ENCODE results near the gene RTEL1.
"Not testable (repeated sequence)": the region's sequence is repeated elsewhere in the genome, so short reads cannot be mapped to it uniquely, and the experiment has no call there.

RTEL1 gene

GRCh38 chr20:63657937-63658748 is at the start of gene RTEL1:
Gene RTEL1, plus strand, starts transcription at chr20:63658312. Its CDS starts 1,091 bp downstream, at chr20:63659403.
- DNase-seq: peak; percentile 78

DNA sequence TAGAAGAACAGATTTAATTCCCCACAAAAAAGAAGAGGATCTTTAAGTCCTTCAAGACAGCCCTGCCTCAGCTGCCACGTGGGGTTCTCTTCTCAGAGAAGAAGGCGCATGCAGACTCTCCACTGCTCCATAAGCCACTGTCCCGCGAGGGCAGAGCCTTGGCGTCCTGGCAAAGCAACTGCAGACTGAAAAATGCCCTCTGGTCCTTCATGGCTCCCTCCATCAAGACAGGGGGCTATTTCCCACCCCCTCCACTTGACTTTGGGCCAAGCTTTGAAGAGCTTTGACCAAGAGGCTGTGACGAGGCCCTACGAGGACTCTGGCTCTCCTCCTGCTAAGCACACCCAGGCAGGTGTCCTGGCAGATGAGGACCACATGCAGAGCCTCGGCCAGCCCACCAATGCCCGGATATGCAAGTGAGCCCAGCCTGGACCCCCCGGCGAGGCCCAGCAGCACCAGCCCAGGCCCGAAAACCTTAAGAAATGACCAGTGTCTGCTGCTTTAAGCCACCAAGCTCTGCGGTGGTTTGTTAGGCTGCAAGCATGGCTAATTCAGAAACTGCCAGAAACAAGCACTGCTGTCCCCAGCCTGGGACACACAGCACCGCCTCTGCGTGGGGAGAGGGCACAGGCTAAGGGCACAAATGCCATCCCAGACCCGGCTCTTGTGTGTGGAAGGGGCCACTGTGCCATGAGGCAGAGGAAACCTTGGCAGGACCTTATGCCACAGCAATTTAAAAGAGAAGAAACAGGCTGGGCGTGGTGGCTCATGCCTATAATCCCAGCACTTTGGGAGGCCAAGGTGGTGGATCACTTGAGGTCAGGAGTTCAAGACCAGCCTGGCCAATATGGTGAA is 47.3 kb upstream of the RTEL1 start:
- no peak for DNase-seq

GRCh38 chr20:63611646-63612045 is 46.5 kb upstream of the RTEL1 start:
- no peak for DNase-seq

DNA sequence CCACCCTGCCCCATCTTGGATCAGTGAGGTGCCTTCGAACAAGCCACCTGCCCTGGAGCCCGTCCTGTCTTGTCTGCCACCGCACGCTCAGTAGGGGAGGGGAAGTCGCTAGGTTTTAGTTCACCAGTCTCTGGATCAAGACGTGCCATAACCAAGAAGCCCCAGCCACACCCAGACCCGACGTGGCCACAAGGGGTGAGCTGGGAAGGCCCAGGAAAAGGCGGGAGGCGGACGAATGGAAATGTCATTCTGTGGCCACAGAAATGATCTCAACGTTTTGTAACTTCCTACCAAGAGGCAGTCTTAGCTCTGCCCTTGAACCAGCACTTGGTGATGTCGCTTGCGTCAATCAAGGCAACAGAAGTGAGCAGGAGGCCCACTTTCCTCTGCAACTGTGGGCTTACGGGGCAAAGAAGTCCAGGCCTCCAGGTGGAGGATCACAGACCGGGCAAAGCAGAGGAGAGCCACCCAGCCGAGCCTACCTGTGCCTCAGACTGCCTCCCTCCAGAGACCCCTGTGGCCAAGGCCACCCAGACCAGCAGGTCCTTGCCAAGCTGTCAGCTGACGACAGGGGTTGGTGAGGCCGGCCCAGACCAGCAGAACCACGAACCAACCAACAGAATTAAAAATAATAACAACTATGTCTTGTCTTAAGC is 45.7 kb upstream of the RTEL1 start:
- no peak for DNase-seq

- not testable (repeated sequence) for DNase-seq
Observed at GRCh38 chr20:63613863-63614594, 44.1 kb upstream of the RTEL1 start.

DNA sequence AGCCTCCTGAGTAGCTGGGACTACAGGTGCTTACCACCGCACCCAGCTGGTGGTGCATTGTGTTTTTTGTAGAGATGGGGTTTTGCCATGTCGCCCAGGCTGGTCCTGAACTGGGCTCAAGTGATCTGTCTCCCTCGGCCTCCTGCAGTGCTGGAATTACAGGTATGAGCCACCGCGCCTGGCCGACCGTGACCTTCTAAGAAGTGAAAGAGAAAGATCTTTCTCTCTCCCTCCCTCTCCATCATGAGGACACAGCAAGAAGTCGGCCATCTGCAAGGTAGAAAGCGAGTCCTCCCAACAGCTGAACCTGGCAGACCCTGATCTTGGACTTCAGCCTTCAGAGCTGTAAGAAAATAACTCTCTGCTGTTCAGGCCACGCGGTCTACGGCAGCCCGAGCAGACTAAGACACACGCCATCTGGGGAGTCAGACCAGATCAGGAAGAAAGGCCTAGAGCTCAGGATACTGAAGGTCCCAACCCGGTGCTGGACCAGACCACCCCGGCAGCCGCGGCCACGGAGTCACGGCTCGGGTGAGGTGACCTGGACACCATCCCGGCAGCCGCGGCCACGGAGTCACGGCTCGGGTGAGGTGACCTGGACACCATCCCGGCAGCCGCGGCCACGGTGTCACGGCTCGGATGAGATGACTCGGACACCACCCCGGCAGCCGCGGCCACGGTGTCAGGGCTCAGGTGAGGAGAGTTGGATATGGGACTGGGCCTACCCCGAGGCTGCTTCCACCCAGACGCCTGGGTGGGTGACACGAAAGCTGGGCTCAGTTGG is 40.8 kb upstream of the RTEL1 start:
- no peak for DNase-seq

- DNase-seq: no peak
Observed at GRCh38 chr20:63617876-63618265, 40.2 kb upstream of the RTEL1 start.

GRCh38 chr20:63618291-63618980 is 39.7 kb upstream of the RTEL1 start:
- DNase-seq: no peak

GRCh38 chr20:63619086-63619485 is 39.0 kb upstream of the RTEL1 start:
- no peak for DNase-seq

GRCh38 chr20:63619505-63619904 is 38.6 kb upstream of the RTEL1 start:
- DNase-seq: no peak

GRCh38 chr20:63620991-63621390 is 37.1 kb upstream of the RTEL1 start:
- DNase-seq: no peak

GRCh38 chr20:63622096-63622495 is 36.0 kb upstream of the RTEL1 start:
- no peak for DNase-seq

GRCh38 chr20:63622732-63623131 is 35.4 kb upstream of the RTEL1 start:
- DNase-seq: no peak

GRCh38 chr20:63624486-63624885 is 33.6 kb upstream of the RTEL1 start:
- no peak for DNase-seq

- no peak for DNase-seq
Observed at GRCh38 chr20:63625771-63626423, 32.2 kb upstream of the RTEL1 start.

DNA sequence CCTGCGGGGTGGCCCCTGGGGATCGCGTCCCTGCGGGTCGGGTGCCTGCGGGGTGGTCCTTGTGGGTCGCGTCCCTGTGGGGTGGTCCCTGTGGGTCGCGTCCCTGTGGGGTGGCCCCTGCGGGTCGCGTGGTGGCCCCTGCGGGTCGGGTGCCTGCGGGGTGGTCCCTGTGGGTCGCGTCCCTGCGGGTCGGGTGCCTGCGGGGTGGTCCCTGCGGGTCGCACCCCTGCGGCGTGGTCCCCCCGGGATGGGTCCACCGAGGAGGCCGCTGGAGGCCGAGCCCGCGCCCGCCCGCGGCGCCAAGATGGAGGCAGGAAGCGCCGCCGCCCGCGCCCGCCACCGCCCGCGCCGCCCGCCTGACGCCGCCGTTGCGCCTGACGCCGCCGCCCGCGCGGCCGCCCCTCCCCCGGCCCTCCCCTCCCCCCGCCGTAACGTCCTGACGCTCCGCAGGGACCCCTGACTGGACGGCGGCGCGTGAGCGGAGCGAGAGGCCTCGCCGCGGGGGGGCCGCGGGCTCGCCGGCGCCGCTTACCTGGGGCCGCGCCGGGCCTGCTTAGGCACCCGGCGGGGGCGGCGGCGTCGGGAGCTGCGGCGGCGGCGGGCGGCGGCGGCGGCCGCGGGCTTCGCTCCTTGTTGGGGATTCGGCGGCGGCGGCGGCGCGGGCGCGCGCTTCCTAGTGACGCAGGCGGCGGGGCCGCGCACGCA is 31.5 kb upstream of the RTEL1 start, which contains the start of gene GMEB2:
TSS of gene GMEB2 (minus strand) at position 678 of the 705 bp plus-strand sequence. CDS start 7,704 bp downstream, outside the sequence.
- DNase-seq: no peak

GRCh38 chr20:63627129-63627750 is 30.9 kb upstream of the RTEL1 start:
- peak; percentile 79 for DNase-seq

DNA sequence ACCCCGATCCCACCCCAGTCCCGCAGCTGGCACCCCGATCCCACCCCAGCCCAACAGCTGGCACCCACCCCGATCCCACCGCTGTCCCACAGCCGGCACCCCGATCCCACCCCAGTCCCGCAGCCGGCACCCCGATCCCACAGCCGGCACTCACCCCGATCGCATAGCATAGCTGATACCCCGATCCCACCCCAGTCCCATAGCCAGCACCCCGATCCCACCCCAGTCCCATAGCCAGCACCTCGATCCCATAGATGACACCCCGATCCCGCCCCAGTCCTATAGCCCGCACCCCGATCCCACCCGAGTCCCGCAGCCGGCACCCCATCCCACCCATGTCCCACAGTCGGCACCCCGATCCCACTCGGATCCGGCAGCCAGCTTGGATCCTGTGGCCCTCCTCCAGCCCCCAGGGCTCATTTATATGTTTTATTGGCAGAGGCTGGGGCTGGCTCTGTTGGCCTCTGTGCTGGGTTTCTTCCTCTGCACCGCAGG is 30.3 kb upstream of the RTEL1 start:
- no peak for DNase-seq

All from T1000 (cell line).